Kidney epithelial cell (primary cell): ENCODE data around the gene GGACT. TPM values are rescaled to one million over a fixed set of nuclear protein-coding genes. Genes with fewer than 3 reads are reported as not detected.

Experiments
- DNase-seq: peaks from one replicate; pipeline ENCODE4 v3.0.0-alpha.2; 2010; ENCODE audit warnings: low read depth
- H3K27me3 ChIP-seq: 2 replicates; pipeline ENCODE4 v1.6.0; 2011; ENCODE audit warnings: low read length; ENCODE audit not compliant: control insufficient read depth, insufficient read depth
- H3K36me3 ChIP-seq: 2 replicates; pipeline ENCODE4 v1.5.1; 2011; ENCODE audit warnings: low read length; ENCODE audit not compliant: control insufficient read depth, insufficient read depth
- H3K4me3 ChIP-seq: 2 replicates; pipeline ENCODE4 v1.5.1; 2011; ENCODE audit warnings: low read depth, mild to moderate bottlenecking, control low read depth, low read length
- total RNA-seq: library from RNA; depleted of rRNA; stranded (reverse); fragments of >200 nt; gene quantifications from 2 replicates; pipeline ENCODE4 v1.2.3, GENCODE V29; 2015
- TF ChIP-seq, protein P1 (sequence below): IDR thresholded peaks from 2 replicates; pipeline ENCODE4 v1.5.1; 2011; ENCODE audit warnings: mild to moderate bottlenecking, moderate library complexity, low read length, control low read depth, inconsistent platforms; ENCODE audit not compliant: insufficient read depth, poor library complexity, severe bottlenecking

Gene GGACT
- total RNA-seq, 1 donor from 2014 or later: 27.4 TPM

DNA sequence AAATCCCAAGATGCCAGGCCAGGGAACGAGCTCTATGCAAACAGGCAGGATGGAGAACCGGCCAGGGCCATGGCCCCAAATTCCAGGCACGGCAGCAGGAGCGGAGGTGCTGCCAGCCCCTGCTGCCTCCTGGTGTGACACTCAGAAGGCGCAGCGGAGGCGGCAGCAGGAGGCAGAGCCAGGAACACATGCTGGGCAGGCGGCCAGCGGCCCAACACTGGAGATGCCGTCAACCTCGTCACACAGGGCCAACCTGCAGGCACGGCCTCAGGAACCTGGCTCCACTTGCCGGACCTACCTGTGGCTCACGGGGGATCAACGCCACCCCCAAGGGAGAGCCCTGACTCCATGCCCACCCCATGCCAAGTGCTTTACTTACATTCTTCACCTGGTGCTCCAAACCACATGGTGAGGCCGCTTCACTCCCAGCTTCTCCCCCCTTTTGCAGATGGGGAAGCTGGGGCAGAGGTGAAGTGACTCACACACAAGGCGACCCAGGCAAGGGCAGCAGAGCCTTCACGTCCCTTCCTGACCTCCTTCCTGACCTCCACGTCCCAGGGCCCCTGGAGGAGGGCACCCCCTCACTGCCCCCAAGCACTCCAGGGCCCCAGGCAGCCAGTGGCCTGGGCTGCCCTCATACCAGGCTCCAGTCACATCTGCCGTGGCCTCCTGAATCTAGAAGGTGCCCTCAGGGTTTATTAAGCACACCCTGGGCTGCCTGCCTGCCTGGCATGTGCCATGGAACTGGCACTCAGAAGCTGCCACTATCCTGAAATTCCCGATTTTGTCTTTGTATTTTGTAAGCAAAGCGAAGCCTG, 43.5 kb downstream of the GGACT start:
- TF ChIP-seq, protein P1, sequence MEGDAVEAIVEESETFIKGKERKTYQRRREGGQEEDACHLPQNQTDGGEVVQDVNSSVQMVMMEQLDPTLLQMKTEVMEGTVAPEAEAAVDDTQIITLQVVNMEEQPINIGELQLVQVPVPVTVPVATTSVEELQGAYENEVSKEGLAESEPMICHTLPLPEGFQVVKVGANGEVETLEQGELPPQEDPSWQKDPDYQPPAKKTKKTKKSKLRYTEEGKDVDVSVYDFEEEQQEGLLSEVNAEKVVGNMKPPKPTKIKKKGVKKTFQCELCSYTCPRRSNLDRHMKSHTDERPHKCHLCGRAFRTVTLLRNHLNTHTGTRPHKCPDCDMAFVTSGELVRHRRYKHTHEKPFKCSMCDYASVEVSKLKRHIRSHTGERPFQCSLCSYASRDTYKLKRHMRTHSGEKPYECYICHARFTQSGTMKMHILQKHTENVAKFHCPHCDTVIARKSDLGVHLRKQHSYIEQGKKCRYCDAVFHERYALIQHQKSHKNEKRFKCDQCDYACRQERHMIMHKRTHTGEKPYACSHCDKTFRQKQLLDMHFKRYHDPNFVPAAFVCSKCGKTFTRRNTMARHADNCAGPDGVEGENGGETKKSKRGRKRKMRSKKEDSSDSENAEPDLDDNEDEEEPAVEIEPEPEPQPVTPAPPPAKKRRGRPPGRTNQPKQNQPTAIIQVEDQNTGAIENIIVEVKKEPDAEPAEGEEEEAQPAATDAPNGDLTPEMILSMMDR: no peak
- no peak for DNase-seq
- H3K4me3 ChIP-seq: no peak overlapping the region
- no peaks in the 10 kb centered on the region for H3K27me3 ChIP-seq
- no peaks in the 10 kb centered on the region for H3K36me3 ChIP-seq

DNA sequence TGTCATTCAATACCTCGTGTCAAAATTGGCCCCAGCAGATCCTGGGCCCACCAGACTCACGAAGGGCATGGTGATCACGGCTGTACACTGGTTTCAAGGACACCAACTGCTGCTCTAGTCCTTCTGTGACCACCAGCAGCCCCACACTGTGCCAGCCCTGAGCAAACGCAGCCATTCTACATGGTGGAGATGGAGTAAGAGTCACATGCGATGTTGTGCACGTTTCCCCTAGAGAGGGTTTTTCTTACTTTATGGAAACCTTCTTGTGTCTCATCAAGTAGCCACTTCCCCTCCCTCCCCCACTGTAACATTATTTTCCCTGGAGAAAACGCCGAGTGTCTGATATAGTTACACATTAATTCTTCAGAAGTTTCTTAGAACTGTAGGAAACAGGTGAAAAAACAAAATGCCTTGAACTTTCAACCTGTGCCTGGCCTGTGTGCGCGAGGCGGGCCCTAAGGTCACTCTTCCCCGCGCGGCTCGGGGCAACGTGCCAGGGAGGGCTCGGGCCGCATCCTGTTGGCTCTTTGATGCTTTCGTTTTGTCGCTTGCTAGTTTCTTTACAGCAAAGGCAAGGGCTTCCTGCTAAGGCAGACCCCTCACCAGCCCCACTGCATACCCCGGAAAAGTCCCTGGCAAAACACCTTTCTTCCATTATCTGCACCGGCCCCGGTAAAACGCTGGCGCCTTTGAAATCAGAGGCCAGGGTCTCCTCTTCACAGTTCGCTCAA, 44.6 kb downstream of the GGACT start:
- TF ChIP-seq, protein P1: no peak
- DNase-seq: peak; percentile 14
- no peak overlapping the region for H3K4me3 ChIP-seq
- H3K36me3 ChIP-seq: no peaks in the 10 kb centered on the region
- no peaks in the 10 kb centered on the region for H3K27me3 ChIP-seq

DNA sequence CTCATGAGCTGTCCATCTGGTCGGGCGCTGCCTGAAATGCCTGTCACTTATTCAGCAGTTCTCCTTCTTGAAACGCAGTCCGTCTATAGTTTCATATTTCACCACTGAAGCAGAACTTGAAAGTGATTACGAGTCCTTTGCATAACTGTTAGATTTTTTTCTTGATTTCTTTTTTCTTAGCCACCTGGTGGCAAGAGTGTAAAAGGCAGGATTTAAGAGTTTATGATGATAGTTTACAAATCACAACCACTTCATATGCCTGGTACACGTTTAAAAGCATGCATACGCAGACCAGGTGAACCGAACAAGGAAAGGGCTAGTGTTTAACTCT, 45.8 kb downstream of the GGACT start:
- no peaks in the 10 kb centered on the region for H3K36me3 ChIP-seq
- no peak for DNase-seq
- H3K27me3 ChIP-seq: no peaks in the 10 kb centered on the region
- TF ChIP-seq, protein P1: peak; percentile 38
- H3K4me3 ChIP-seq: no peak overlapping the region

DNA sequence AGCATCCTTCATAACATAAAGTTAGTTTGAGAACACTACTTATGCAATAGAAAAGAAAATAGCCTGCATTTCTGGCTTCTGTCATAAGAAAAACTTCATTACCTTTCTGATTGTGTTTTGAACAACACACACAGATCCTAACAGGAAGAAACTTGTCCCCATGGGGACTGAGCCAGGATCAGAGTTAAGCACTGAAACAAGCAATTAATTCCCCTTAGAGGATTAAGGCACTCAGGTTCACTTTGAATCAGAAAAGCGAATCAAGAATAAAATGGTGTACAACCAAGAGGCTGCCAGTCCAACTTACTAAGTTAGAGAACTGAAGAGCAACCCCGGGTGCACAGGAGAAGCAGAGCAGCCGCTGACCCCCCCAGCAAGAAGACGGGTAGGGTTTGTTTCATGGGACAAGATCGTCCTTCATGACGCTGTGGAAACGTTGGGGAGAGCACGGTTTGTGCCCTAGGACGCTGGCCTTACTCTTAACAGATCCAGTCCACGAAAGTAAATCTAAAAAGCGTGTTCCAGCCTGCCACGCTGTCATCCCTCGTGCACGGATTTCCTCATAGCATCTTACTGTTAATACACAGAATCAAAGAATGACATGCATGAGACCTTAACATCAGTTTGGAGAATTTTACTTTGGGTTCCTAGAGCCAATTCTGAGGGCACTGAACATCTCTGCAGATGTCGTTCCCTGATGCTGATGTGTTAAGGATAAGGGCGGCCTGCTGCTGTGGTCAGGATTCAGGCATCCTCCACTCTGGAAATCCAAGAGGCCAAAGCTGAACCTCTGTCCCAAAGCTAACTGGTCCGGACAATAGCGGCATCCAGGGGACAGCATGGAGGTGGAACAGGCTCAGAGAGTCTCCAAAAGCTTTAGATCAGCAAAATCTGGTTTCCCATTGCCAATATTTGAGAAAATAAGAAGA, 46.4 kb downstream of the GGACT start:
- TF ChIP-seq, protein P1: no peak
- H3K36me3 ChIP-seq: no peaks in the 10 kb centered on the region
- no peaks in the 10 kb centered on the region for H3K27me3 ChIP-seq
- no peak for DNase-seq
- H3K4me3 ChIP-seq: no peak overlapping the region

DNA sequence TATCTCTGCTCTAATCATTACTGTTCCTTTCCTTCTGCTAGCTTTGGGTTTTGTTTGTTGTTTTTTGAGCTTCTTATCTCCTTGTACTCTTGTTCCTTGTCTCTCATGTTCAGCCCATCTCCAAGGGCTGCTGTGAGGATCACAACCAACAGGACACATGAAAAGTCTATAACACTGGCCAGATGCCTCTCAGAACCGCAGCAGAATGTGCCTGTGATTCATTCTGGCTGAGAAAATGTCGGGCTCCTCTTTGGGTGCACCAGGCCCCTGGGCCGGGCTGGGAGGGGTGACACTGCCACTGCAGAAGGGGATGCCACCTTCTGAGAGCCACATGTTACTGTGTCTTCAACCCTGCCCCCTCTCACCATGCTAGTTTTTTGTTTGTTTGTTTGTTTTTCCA, 48.0 kb downstream of the GGACT start:
- Histone ChIP-seq H3K36me3 (no peaks in the 10 kb centered on the region), H3K27me3 (no peaks in the 10 kb centered on the region), H3K4me3 (no peak overlapping the region)
- no peak for DNase-seq
- TF ChIP-seq, protein P1: no peak
